ENCODE data around the gene BCKDK.

BCKDK gene

GRCh38 chr16:31085873-31086628, 22.1 kb upstream of the BCKDK start:
- no peak for DNase-seq
- H3K36me3 ChIP-seq = peaks cover 19% of the 10 kb centered on the region

GRCh38 chr16:31086629-31086906, 21.6 kb upstream of the BCKDK start:
- no peak for TF ChIP-seq CTCF (IDR thresholded peaks at IDR 0.05; ENCODE audit: low read depth, low read length)
- no peaks in the 10 kb centered on the region; the same call in 1 of the 2 replicates for H3K4me1 ChIP-seq
- H3K9me3 ChIP-seq = no peaks in the 10 kb centered on the region
- peaks cover 16% of the 10 kb centered on the region for H3K36me3 ChIP-seq
- no peak overlapping the region for H3K4me3 ChIP-seq (ENCODE audit: low read depth, low read length)
- no peaks in the 10 kb centered on the region for H3K27me3 ChIP-seq
- DNase-seq = no peak

More at GRCh38 chr16:31085873-31086628, 22.1 kb upstream of the BCKDK start:
- Histone ChIP-seq H3K9me3 (no peaks in the 10 kb centered on the region), H3K4me3 (ENCODE audit: low read depth, low read length) (no peak overlapping the region), H3K27me3 (no peaks in the 10 kb centered on the region), H3K4me1 (no peaks in the 10 kb centered on the region; the same call in 1 of the 2 replicates)
- no peak for TF ChIP-seq CTCF (IDR thresholded peaks at IDR 0.05; ENCODE audit: low read depth, low read length)

- Histone ChIP-seq H3K27me3 (no peaks in the 10 kb centered on the region), H3K4me1 (no peaks in the 10 kb centered on the region; the same call in 1 of the 2 replicates), H3K4me3 (ENCODE audit: low read depth, low read length) (no peak overlapping the region), H3K36me3 (peaks cover 16% of the 10 kb centered on the region), H3K9me3 (no peaks in the 10 kb centered on the region)
- DNase-seq = no peak
- no peak for TF ChIP-seq CTCF (IDR thresholded peaks at IDR 0.05; ENCODE audit: low read depth, low read length)
Observed at GRCh38 chr16:31087481-31087880, 20.7 kb upstream of the BCKDK start.

GRCh38 chr16:31087971-31088370, 20.2 kb upstream of the BCKDK start:
- no peaks in the 10 kb centered on the region; the same call in 1 of the 2 replicates for H3K4me1 ChIP-seq
- no peak overlapping the region for H3K4me3 ChIP-seq (ENCODE audit: low read depth, low read length)
- no peaks in the 10 kb centered on the region for H3K9me3 ChIP-seq
- H3K36me3 ChIP-seq = peaks cover 16% of the 10 kb centered on the region
- TF ChIP-seq CTCF (IDR thresholded peaks at IDR 0.05; ENCODE audit: low read depth, low read length) = no peak
- no peak for DNase-seq
- H3K27me3 ChIP-seq = no peaks in the 10 kb centered on the region

GRCh38 chr16:31088459-31089183, 19.6 kb upstream of the BCKDK start, which contains the start of gene PRSS53:
Gene PRSS53 (minus strand): TSS chr16:31088943. CDS start chr16:31088809, 134 bp downstream.
- H3K4me1 ChIP-seq = no peaks in the 10 kb centered on the region; the same call in 1 of the 2 replicates
- no peak for TF ChIP-seq CTCF (IDR thresholded peaks at IDR 0.05; ENCODE audit: low read depth, low read length)
- H3K36me3 ChIP-seq = peaks cover 10% of the 10 kb centered on the region
- no peaks in the 10 kb centered on the region for H3K9me3 ChIP-seq
- H3K4me3 ChIP-seq (ENCODE audit: low read depth, low read length) = no peak within 1 kb of the TSS
- no peaks in the 10 kb centered on the region for H3K27me3 ChIP-seq
- no peak for DNase-seq

- Histone ChIP-seq H3K4me3 (ENCODE audit: low read depth, low read length) (no peak overlapping the region), H3K4me1 (no peaks in the 10 kb centered on the region), H3K36me3 (peaks cover 10% of the 10 kb centered on the region), H3K27me3 (no peaks in the 10 kb centered on the region), H3K9me3 (no peaks in the 10 kb centered on the region)
- no peak for DNase-seq
- TF ChIP-seq CTCF (IDR thresholded peaks at IDR 0.05; ENCODE audit: low read depth, low read length) = no peak
Observed at GRCh38 chr16:31089199-31089598, 19.0 kb upstream of the BCKDK start.

All from BE2C (cell line).